Fibroblast of lung (primary cell): Measurements from ENCODE around the gene RAC2. TPM values are rescaled to one million over a fixed set of nuclear protein-coding genes. Genes with fewer than 3 reads are reported as not detected.

Experiments
- DNase-seq, 2 donors: peaks; one replicate each; pipeline versions ENCODE4 v3.0.0 to v3.0.0-alpha.2; 2010; ENCODE audit warnings: low read depth in 2 of 2
- H2AFZ ChIP-seq: 2 replicates; pipeline ENCODE4 v1.5.1; 2012; ENCODE audit warnings: low read length, control low read depth, inconsistent platforms
- H3K27ac ChIP-seq: 2 replicates; pipeline ENCODE4 v1.5.1; 2011; ENCODE audit warnings: low read length, control low read depth; ENCODE audit not compliant: insufficient read depth
- H3K27me3 ChIP-seq: 2 replicates; pipeline ENCODE4 v1.5.1; 2011; ENCODE audit warnings: mild to moderate bottlenecking, low read length; ENCODE audit not compliant: control insufficient read depth, insufficient read depth
- H3K36me3 ChIP-seq: 2 replicates; pipeline ENCODE4 v1.5.1; 2011; ENCODE audit warnings: low read length; ENCODE audit not compliant: control insufficient read depth, insufficient read depth
- H3K4me1 ChIP-seq: 2 replicates; pipeline ENCODE4 v1.5.1; 2011; ENCODE audit warnings: low read length; ENCODE audit not compliant: control insufficient read depth, insufficient read depth; ENCODE audit errors: extremely low read depth
- H3K4me2 ChIP-seq: 2 replicates; pipeline ENCODE4 v1.5.1; 2011; ENCODE audit warnings: low read length, control low read depth; ENCODE audit not compliant: insufficient read depth; ENCODE audit errors: extremely low read depth
- H3K4me3 ChIP-seq, 4 experiments: fragments of 200-600 bp in 1 of 4; sonication (generic) in 1 of 4; replicated peaks in 1 of 4; 2 replicates each; pipeline ENCODE4 v1.5.1; 2011 to 2016; ENCODE audit warnings: low read length in 4 of 4, low read depth in 3 of 4, mild to moderate bottlenecking in 3 of 4, control low read depth in 2 of 4, inconsistent platforms in 1 of 4, mixed read lengths in 1 of 4; ENCODE audit not compliant: insufficient read depth in 1 of 4; ENCODE audit errors: control extremely low read depth in 1 of 4
- H3K79me2 ChIP-seq: 2 replicates; pipeline ENCODE4 v1.5.1; 2012; ENCODE audit warnings: mild to moderate bottlenecking, low read length, inconsistent platforms; ENCODE audit not compliant: control insufficient read depth, insufficient read depth
- H3K9ac ChIP-seq: 2 replicates; pipeline ENCODE4 v1.5.1; 2011; ENCODE audit warnings: mild to moderate bottlenecking, low read length, control low read depth; ENCODE audit not compliant: insufficient read depth
- H3K9me3 ChIP-seq: 2 replicates; pipeline ENCODE4 v1.5.1; 2012; ENCODE audit warnings: low read depth, low read length; ENCODE audit not compliant: control insufficient read depth, insufficient read depth
- H4K20me1 ChIP-seq: 2 replicates; pipeline ENCODE4 v1.5.1; 2011; ENCODE audit warnings: low read length; ENCODE audit not compliant: control insufficient read depth, insufficient read depth; ENCODE audit errors: extremely low read depth
- EZH2 ChIP-seq: IDR thresholded peaks from 2 replicates; pipeline ENCODE4 v1.5.1; 2012; ENCODE audit warnings: low read length, control low read depth, mild to moderate bottlenecking; ENCODE audit errors: missing control alignments
- polyA plus RNA-seq, 2 donors: library from polyadenylated mRNA; depleted of rRNA in 1 of 2; stranded (reverse) in 1 of 2; unstranded in 1 of 2; fragments of >200 nt; gene quantifications; 2 replicates each; pipeline ENCODE4 v1.2.1, GENCODE V29; 2011 to 2012; ENCODE audit warnings: missing spikeins in 1 of 2
- total RNA-seq: library from RNA; depleted of rRNA; stranded (reverse); fragments of >200 nt; gene quantifications from 2 replicates; pipeline ENCODE4 v1.2.1, GENCODE V29; 2014
- TF ChIP-seq, protein P1 (sequence below), 2 donors: IDR thresholded peaks in 1 of 2; conservative IDR thresholded peaks in 1 of 2; 1 replicate in 1 of 2; 2 replicates in 1 of 2; pipeline ENCODE4 v1.5.1; 2011 to 2012; ENCODE audit warnings: low read length in 2 of 2, control low read depth in 1 of 2, inconsistent platforms in 1 of 2, low read depth in 1 of 2, mild to moderate bottlenecking in 1 of 2

Gene RAC2
- total and polyA plus RNA-seq, 2 donors (not counting 1 experiment from before 2014, with no cell fraction given): 2.1 to 10.5 TPM

GRCh38 chr22:37244922-37245722 is 1.1 kb upstream of the RAC2 start:
- no peaks in the 10 kb centered on the region for H3K79me2 ChIP-seq
- H3K9ac ChIP-seq: no peak overlapping the region
- no peaks in the 10 kb centered on the region for H3K27me3 ChIP-seq
- no peak overlapping the region for H3K4me2 ChIP-seq
- H3K36me3 ChIP-seq: no peaks in the 10 kb centered on the region
- peaks cover 9% of the 10 kb centered on the region for H3K4me1 ChIP-seq
- no peaks in the 10 kb centered on the region for H4K20me1 ChIP-seq
- TF ChIP-seq, protein P1, sequence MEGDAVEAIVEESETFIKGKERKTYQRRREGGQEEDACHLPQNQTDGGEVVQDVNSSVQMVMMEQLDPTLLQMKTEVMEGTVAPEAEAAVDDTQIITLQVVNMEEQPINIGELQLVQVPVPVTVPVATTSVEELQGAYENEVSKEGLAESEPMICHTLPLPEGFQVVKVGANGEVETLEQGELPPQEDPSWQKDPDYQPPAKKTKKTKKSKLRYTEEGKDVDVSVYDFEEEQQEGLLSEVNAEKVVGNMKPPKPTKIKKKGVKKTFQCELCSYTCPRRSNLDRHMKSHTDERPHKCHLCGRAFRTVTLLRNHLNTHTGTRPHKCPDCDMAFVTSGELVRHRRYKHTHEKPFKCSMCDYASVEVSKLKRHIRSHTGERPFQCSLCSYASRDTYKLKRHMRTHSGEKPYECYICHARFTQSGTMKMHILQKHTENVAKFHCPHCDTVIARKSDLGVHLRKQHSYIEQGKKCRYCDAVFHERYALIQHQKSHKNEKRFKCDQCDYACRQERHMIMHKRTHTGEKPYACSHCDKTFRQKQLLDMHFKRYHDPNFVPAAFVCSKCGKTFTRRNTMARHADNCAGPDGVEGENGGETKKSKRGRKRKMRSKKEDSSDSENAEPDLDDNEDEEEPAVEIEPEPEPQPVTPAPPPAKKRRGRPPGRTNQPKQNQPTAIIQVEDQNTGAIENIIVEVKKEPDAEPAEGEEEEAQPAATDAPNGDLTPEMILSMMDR (conservative IDR thresholded peaks at IDR 0.05 in 1 of 2, IDR thresholded peaks at IDR 0.05 in 1 of 2; ENCODE audit: low read depth in 1 of 2, low read length in 2 of 2): no peak
- TF ChIP-seq EZH2: no peak
- no peak overlapping the region for H3K4me3 ChIP-seq
- H3K9me3 ChIP-seq: no peaks in the 10 kb centered on the region
- H3K27ac ChIP-seq: no peak overlapping the region
- H2AFZ ChIP-seq: no peak overlapping the region
- no peak for DNase-seq

DNA sequence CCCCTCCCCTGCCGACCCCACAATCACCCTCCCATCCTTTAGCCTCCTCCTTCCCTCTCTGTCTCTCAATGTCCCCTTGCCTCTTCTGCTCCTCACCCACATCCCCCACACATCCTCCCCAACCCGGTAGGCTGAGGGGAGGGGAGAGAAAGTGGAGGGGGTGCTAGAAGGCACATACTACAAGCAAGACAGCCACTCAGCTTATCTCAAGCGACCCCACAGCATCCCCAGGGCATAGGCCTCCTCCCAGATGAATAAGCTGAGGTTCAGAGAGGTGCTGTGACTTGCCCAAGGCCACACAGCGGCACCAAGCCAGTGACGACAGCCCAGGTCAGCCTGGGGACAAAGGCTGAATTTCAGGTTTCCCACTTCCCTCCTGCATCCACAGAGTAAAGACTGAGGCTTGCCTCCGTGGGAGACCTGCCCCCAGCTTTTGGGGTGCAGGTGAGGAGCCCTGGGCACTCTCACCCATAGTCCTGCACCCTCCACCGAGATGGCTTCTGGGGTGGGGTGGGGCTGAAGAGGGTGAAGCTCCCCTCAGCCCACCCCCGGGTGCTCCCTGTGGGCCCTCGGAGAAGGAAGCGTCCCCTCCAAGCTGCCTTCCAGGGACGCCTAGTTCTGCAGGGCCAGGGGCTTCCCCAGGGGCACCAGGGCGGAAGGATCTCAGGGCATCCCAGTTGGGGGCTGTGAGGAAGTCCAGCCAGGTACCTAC is 511 bp downstream of the RAC2 start:
- DNase-seq: no peak
- peak overlapping the region; percentile 26 for H3K9ac ChIP-seq

More for the DNA sequence above, 511 bp downstream of the RAC2 start:
- Histone ChIP-seq H3K4me3 (peak overlapping the region; percentile 22 to 39 (median 37)), H3K36me3 (no peaks in the 10 kb centered on the region), H3K9me3 (no peaks in the 10 kb centered on the region), H2AFZ (peak overlapping the region; percentile 67), H4K20me1 (no peaks in the 10 kb centered on the region), H3K27ac (no peak overlapping the region), H3K4me2 (peak overlapping the region; percentile 81), H3K27me3 (no peaks in the 10 kb centered on the region), H3K79me2 (no peaks in the 10 kb centered on the region), H3K4me1 (peaks cover 9% of the 10 kb centered on the region)
- no peak for TF ChIP-seq EZH2
- TF ChIP-seq, protein P1 (conservative IDR thresholded peaks at IDR 0.05 in 1 of 2, IDR thresholded peaks at IDR 0.05 in 1 of 2; ENCODE audit: low read depth in 1 of 2, low read length in 2 of 2): no peak
